Lung (tissue), 12 donors: ENCODE measurements around the gene SDK2. TPM values are rescaled to one million over a fixed set of nuclear protein-coding genes. Genes with fewer than 3 reads are reported as not detected.

Experiments
- ATAC-seq: fragments of 200-7000 bp; cut with Tn5 transposase; one replicate; pipeline ENCODE4 v1.9.1; 2020; ENCODE audit warnings: moderate number of reproducible peaks; ENCODE audit not compliant: insufficient read depth, low FRiP score
- DNase-seq, 3 donors: peaks; one replicate each; pipeline ENCODE4 v3.0.0-alpha.2; 2013 to 2017
- H3K27ac ChIP-seq, 2 donors: one replicate each; pipeline ENCODE4 v1.5.1; 2013; ENCODE audit warnings: mild to moderate bottlenecking in 2 of 2, moderate library complexity in 2 of 2, control low read depth in 1 of 2, inconsistent platforms in 1 of 2, low read depth in 1 of 2, low read length in 1 of 2
- H3K27me3 ChIP-seq, 3 donors: one replicate each; pipeline ENCODE4 v1.5.1; 2013; ENCODE audit warnings: low read length in 2 of 3; ENCODE audit not compliant: control insufficient read depth in 3 of 3, insufficient read depth in 3 of 3
- H3K36me3 ChIP-seq, 4 donors: one replicate each; pipeline ENCODE4 v1.5.1; 2013; ENCODE audit warnings: low read length in 4 of 4, mild to moderate bottlenecking in 1 of 4, moderate library complexity in 1 of 4; ENCODE audit not compliant: control insufficient read depth in 4 of 4, insufficient read depth in 4 of 4
- H3K4me1 ChIP-seq, 5 donors: one replicate each; pipeline ENCODE4 v1.5.1; 2013; ENCODE audit warnings: low read length in 5 of 5, mild to moderate bottlenecking in 2 of 5, moderate library complexity in 1 of 5; ENCODE audit not compliant: control insufficient read depth in 5 of 5, insufficient read depth in 5 of 5
- H3K4me3 ChIP-seq: one replicate; pipeline ENCODE4 v1.5.1; 2013; ENCODE audit warnings: mild to moderate bottlenecking, control low read depth, moderate library complexity
- H3K9ac ChIP-seq, 2 donors: one replicate each; pipeline ENCODE4 v1.5.1; 2013; ENCODE audit warnings: low read length in 2 of 2, control low read depth in 1 of 2; ENCODE audit not compliant: insufficient read depth in 1 of 2
- H3K9me3 ChIP-seq, 4 donors: one replicate each; pipeline ENCODE4 v1.5.1; 2013; ENCODE audit warnings: low read length in 3 of 4, mild to moderate bottlenecking in 1 of 4, moderate library complexity in 1 of 4; ENCODE audit not compliant: control insufficient read depth in 4 of 4, insufficient read depth in 3 of 4
- CTCF ChIP-seq: IDR thresholded peaks from 2 replicates; pipeline ENCODE4 v1.5.1; 2012; ENCODE audit warnings: mild to moderate bottlenecking; ENCODE audit errors: control extremely low read depth, extremely low read depth
- WGBS, 2 donors: extraction: QIAGEN DNeasy Blood & Tissue Kit; methylation state at CpG; one replicate each; pipeline ENCODE4 v1.1.7; 2013; 5-methylcytosine and 5-hydroxymethylcytosine counted together
- polyA plus RNA-seq, 2 donors: library from polyadenylated mRNA; stranded (reverse); fragments of 200-250 nt; gene quantifications; one replicate each; pipeline ENCODE4 v1.2.1, GENCODE V29; 2013
- total RNA-seq, 2 donors: library from RNA; depleted of rRNA in 1 of 2; stranded (reverse); fragments of >200 nt in 1 of 2; gene quantifications; one replicate each; pipeline ENCODE4 v1.2.1, GENCODE V29; 2014 to 2021
- donor health status: control.
- donor health status: control.
- donor health status: Bipolar disorder and iron deficiency.
- donor health status: healthy.
- donor health status: DM: yes; HTN: yes; CAD: no.

SDK2 gene
- total and polyA plus RNA-seq, 4 donors = 0.91 to 41.7 (median 4.3) TPM

DNA sequence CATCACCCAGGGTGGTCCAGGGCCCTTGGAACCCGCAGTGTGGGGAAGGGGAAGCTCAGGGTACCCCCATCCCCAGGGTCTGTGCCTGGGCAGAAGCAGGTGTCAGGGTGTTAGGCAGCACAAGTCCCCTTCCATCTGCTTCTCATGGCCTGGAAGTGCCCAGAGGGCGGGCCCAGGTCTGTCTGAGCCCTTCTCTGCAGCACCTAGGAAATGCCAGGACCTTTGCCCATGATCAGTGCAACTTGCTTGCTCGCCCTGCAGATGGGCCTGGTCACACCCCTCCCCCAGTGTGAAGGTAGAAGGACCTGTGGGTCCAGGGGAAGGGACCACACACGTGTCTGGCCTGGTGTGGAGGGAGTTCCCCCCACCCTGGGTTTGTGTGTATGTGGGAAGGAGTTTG, 174.9 kb downstream of the SDK2 start:
- Histone ChIP-seq H3K9me3 (peaks cover 0 to 3% (median 0%) of the 10 kb centered on the region in 4 donors), H3K4me1 (peaks cover 0 to 9% (median 2%) of the 10 kb centered on the region in 5 donors), H3K9ac (no peak overlapping the region), H3K27ac (no peak overlapping the region), H3K36me3 (no peaks in the 10 kb centered on the region), H3K27me3 (no peaks in the 10 kb centered on the region), H3K4me3 (no peak overlapping the region)
- WGBS, 2 donors = 82 to 88% methylated on average over 4 of the region's 4 CpGs
- DNase-seq (no peak), ATAC-seq (no peak)
- TF ChIP-seq CTCF = no peak

DNA sequence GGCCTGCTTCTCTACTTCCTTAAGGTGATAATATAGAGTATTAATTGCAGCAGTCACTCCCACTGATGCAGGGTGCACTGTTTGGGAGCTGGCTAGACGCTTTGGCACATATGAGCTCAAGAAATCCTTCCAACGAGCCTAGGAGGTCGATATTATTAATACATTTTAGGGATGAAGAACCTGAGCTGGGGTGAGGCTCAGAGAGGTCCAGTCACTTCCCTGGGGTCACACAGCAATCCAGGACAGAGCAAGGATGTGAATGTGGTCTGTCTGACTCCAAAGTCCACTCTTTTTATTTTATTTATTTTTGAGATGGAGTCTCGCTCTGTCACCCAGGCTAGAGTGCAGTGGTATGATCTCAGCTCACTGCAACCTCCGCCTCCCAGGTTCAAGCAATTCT, 176.0 kb downstream of the SDK2 start:
- no peak overlapping the region for H3K9ac ChIP-seq
- no peak for DNase-seq
- no peak for TF ChIP-seq CTCF
- H3K9me3 ChIP-seq = peaks cover 0 to 3% (median 0%) of the 10 kb centered on the region in 4 donors
- 83 to 87% methylated on average over 5 of the region's 5 CpGs for WGBS, 2 donors
- no peaks in the 10 kb centered on the region for H3K36me3 ChIP-seq
- H3K4me3 ChIP-seq = no peak overlapping the region
- no peaks in the 10 kb centered on the region for H3K27me3 ChIP-seq
- no peak overlapping the region for H3K27ac ChIP-seq
- peaks cover 0 to 5% (median 0%) of the 10 kb centered on the region in 5 donors for H3K4me1 ChIP-seq
- no peak for ATAC-seq

GRCh38 chr17:73467651-73468050, 176.6 kb downstream of the SDK2 start:
- Histone ChIP-seq H3K4me1 (peaks cover 0 to 5% (median 0%) of the 10 kb centered on the region in 5 donors), H3K9me3 (no peaks in the 10 kb centered on the region), H3K4me3 (no peak overlapping the region), H3K9ac (no peak overlapping the region), H3K36me3 (no peaks in the 10 kb centered on the region), H3K27ac (no peak overlapping the region), H3K27me3 (no peaks in the 10 kb centered on the region)
- DNase-seq (no peak), ATAC-seq (no peak)
- no peak for TF ChIP-seq CTCF
- 54 to 63% methylated on average over 6 of the region's 6 CpGs for WGBS, 2 donors

GRCh38 chr17:73466704-73467433, 177.4 kb downstream of the SDK2 start:
- 78 to 94% methylated on average over 14 to 15 of the region's 15 CpGs for WGBS, 2 donors
- ATAC-seq = no peak

More at GRCh38 chr17:73466704-73467433, 177.4 kb downstream of the SDK2 start:
- Histone ChIP-seq H3K9me3 (no peaks in the 10 kb centered on the region), H3K9ac (no peak overlapping the region), H3K4me1 (peaks cover 0 to 5% (median 0%) of the 10 kb centered on the region in 5 donors), H3K27me3 (no peaks in the 10 kb centered on the region), H3K4me3 (no peak overlapping the region), H3K27ac (no peak overlapping the region), H3K36me3 (no peaks in the 10 kb centered on the region)
- no peak for TF ChIP-seq CTCF
- no peak for DNase-seq
